Mesenchymal stem cell (in vitro differentiated cells and primary cell): ENCODE data around the gene MRPS34.

ENCODE experiments used
- DNase-seq: peaks from one replicate; pipeline ENCODE4 v3.0.0-alpha.2; 2013
- H2AFZ ChIP-seq: one replicate; pipeline ENCODE4 v1.6.1; 2013; ENCODE audit warnings: low read depth, mild to moderate bottlenecking, control low read depth, inconsistent platforms, low read length, moderate library complexity
- H2AK5ac ChIP-seq: 2 replicates; pipeline ENCODE4 v1.6.1; 2013; ENCODE audit warnings: low read length, moderate library complexity, mild to moderate bottlenecking, inconsistent platforms; ENCODE audit not compliant: severe bottlenecking
- H2BK120ac ChIP-seq: one replicate; pipeline ENCODE4 v1.6.1; 2013; ENCODE audit warnings: low read depth, mild to moderate bottlenecking, inconsistent platforms, low read length, moderate library complexity
- H2BK12ac ChIP-seq, 2 experiments: one replicate each; pipeline ENCODE4 v1.6.1; 2013; ENCODE audit warnings: inconsistent platforms in 2 of 2, low read length in 2 of 2, mild to moderate bottlenecking in 2 of 2, moderate library complexity in 2 of 2, control low read depth in 1 of 2
- H2BK15ac ChIP-seq: one replicate; pipeline ENCODE4 v1.6.1; 2013; ENCODE audit warnings: mild to moderate bottlenecking, low read depth, inconsistent platforms; ENCODE audit not compliant: poor library complexity, severe bottlenecking
- H2BK5ac ChIP-seq: 2 replicates; pipeline ENCODE4 v1.6.1; 2013; ENCODE audit warnings: low read depth, mild to moderate bottlenecking, low read length, control low read depth, inconsistent platforms; ENCODE audit not compliant: poor library complexity, severe bottlenecking
- H3K14ac ChIP-seq, 2 experiments: one replicate each; pipeline ENCODE4 v1.6.1; 2013; ENCODE audit warnings: inconsistent platforms in 2 of 2, low read length in 2 of 2, control low read depth in 1 of 2, mild to moderate bottlenecking in 1 of 2, moderate library complexity in 1 of 2
- H3K18ac ChIP-seq, 2 experiments: one replicate each; pipeline ENCODE4 v1.6.1; 2013; ENCODE audit warnings: inconsistent platforms in 2 of 2, low read length in 2 of 2, control low read depth in 1 of 2, low read depth in 1 of 2, mild to moderate bottlenecking in 1 of 2
- H3K23ac ChIP-seq, 2 experiments: one replicate each; pipeline ENCODE4 v1.6.1; 2013; ENCODE audit warnings: inconsistent platforms in 2 of 2, low read length in 2 of 2, mild to moderate bottlenecking in 2 of 2, moderate library complexity in 2 of 2, control low read depth in 1 of 2
- H3K27ac ChIP-seq: 2 replicates; pipeline ENCODE4 v1.5.1; 2013; ENCODE audit warnings: mild to moderate bottlenecking, moderate library complexity, low read length, control low read depth, inconsistent platforms; ENCODE audit not compliant: poor library complexity, severe bottlenecking
- H3K27me3 ChIP-seq, 2 experiments: 2 replicates each; pipeline versions ENCODE4 v1.6.1 to v1.7.0; 2013; ENCODE audit warnings: low read length in 2 of 2, mild to moderate bottlenecking in 2 of 2, moderate library complexity in 2 of 2, control low read depth in 1 of 2, inconsistent platforms in 1 of 2; ENCODE audit not compliant: control insufficient read depth in 1 of 2, insufficient read depth in 1 of 2
- H3K36me3 ChIP-seq, 2 experiments: 2 replicates each; pipeline versions ENCODE4 v1.6.1 to v1.7.0; 2013; ENCODE audit warnings: low read length in 2 of 2, control low read depth in 1 of 2, inconsistent platforms in 1 of 2, low read depth in 1 of 2, mild to moderate bottlenecking in 1 of 2; ENCODE audit not compliant: insufficient read depth in 2 of 2, control insufficient read depth in 1 of 2
- H3K4ac ChIP-seq, 2 experiments: one replicate each; pipeline ENCODE4 v1.6.1; 2013; ENCODE audit warnings: inconsistent platforms in 2 of 2, low read length in 2 of 2, mild to moderate bottlenecking in 2 of 2, moderate library complexity in 2 of 2, control low read depth in 1 of 2, low read depth in 1 of 2
- H3K4me1 ChIP-seq: 2 replicates; pipeline ENCODE4 v1.6.1; 2013; ENCODE audit warnings: low read depth, low read length, control low read depth; ENCODE audit not compliant: control insufficient read depth, insufficient read depth
- H3K4me2 ChIP-seq: 2 replicates; pipeline ENCODE4 v1.6.1; 2013; ENCODE audit warnings: low read length, mild to moderate bottlenecking, inconsistent platforms; ENCODE audit not compliant: poor library complexity, severe bottlenecking
- H3K4me3 ChIP-seq, 2 experiments: 2 replicates each; pipeline versions ENCODE4 v1.5.1 to v1.7.0; 2013; ENCODE audit warnings: low read length in 2 of 2, mild to moderate bottlenecking in 2 of 2, control low read depth in 1 of 2, low read depth in 1 of 2; ENCODE audit not compliant: insufficient read depth in 1 of 2
- H3K79me1 ChIP-seq: replicated peaks from 2 replicates; pipeline ENCODE4 v1.6.1; 2013; ENCODE audit warnings: mild to moderate bottlenecking, control low read depth, low read length, inconsistent platforms; ENCODE audit not compliant: poor library complexity, severe bottlenecking
- H3K9ac ChIP-seq: 2 replicates; pipeline ENCODE4 v1.7.0; 2013; ENCODE audit warnings: mild to moderate bottlenecking, low read length, moderate library complexity
- H3K9me3 ChIP-seq: 2 replicates; pipeline ENCODE4 v1.7.0; 2013; ENCODE audit warnings: mild to moderate bottlenecking, low read length; ENCODE audit not compliant: control insufficient read depth
- H4K8ac ChIP-seq: one replicate; pipeline ENCODE4 v1.6.1; 2013; ENCODE audit warnings: inconsistent platforms, mild to moderate bottlenecking, low read length, moderate library complexity
- H4K91ac ChIP-seq: one replicate; pipeline ENCODE4 v1.6.1; 2013; ENCODE audit warnings: mild to moderate bottlenecking, low read length, inconsistent platforms
- WGBS: methylation state at CpG from one replicate; pipeline ENCODE4 v1.1.7; 2013; ENCODE audit warnings: mixed read lengths; 5-methylcytosine and 5-hydroxymethylcytosine counted together

Gene MRPS34

DNA sequence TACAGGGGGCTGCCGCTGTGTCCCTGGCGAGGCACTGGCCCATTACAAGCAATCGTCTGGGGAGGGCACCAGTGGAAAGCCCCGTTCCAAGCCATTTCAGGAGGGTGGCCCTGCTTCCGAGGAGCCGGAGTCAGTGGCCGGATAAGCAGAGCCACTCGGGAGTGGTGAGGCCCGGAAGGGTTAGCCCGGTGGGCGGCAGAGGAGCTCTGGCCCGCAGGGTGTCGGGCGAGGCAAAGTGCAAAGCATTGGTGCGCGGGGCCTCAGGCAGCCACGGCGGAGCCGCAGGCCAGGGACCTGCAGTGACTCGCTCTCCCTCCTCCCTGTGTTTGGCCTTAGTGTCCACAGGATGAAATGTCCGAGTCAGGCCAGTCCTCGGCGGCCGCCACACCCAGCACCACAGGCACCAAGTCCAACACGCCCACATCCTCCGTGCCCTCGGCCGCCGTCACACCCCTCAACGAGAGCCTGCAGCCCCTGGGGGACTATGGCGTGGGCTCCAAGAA lies 26.2 kb downstream of the MRPS34 start:
- Histone ChIP-seq H3K79me1 (peaks cover 34% of the 10 kb centered on the region), H2BK120ac (peak overlapping the region; percentile 27), H3K36me3 (peaks cover 79 to 80% of the 10 kb centered on the region in 2 experiments), H3K14ac (no peak overlapping the region), H2BK5ac (peak overlapping the region; percentile 54), H4K91ac (peak overlapping the region; percentile 84), H2AFZ (no peak overlapping the region), H3K9me3 (no peaks in the 10 kb centered on the region), H3K27me3 (no peaks in the 10 kb centered on the region), H3K4me3 (no peak overlapping the region), H3K4me1 (peaks cover 22% of the 10 kb centered on the region), H3K23ac (no peak overlapping the region), H3K4me2 (peak overlapping the region; percentile 29), H2BK15ac (no peak overlapping the region), H3K9ac (no peak overlapping the region), H2BK12ac (peak overlapping the region; percentile 8 to 49), H3K18ac (peak overlapping the region in 1 of 2 experiments; percentile 38), H4K8ac (no peak overlapping the region), H3K27ac (peak overlapping the region; percentile 99), H3K4ac (peak overlapping the region in 1 of 2 experiments; percentile 25), H2AK5ac (peak overlapping the region; percentile 85)
- 90% methylated on average over 29 of the region's 31 CpGs for WGBS
- DNase-seq: peak; percentile 10

- Histone ChIP-seq H3K4me3 (no peak overlapping the region), H2BK120ac (peak overlapping the region; percentile 27), H3K79me1 (peaks cover 40% of the 10 kb centered on the region), H3K36me3 (peaks cover 75 to 80% of the 10 kb centered on the region in 2 experiments), H3K14ac (no peak overlapping the region), H3K9me3 (no peaks in the 10 kb centered on the region), H4K91ac (peak overlapping the region; percentile 84), H3K9ac (no peak overlapping the region), H4K8ac (no peak overlapping the region), H2BK15ac (no peak overlapping the region), H2BK5ac (peak overlapping the region; percentile 54), H2AK5ac (peak overlapping the region; percentile 85), H3K27ac (peak overlapping the region; percentile 99), H2BK12ac (peak overlapping the region in 1 of 2 experiments; percentile 49), H3K4me2 (peak overlapping the region; percentile 29), H3K18ac (peak overlapping the region; percentile 18 to 38), H3K27me3 (no peaks in the 10 kb centered on the region), H3K23ac (no peak overlapping the region), H3K4ac (peak overlapping the region in 1 of 2 experiments; percentile 25), H2AFZ (no peak overlapping the region), H3K4me1 (peaks cover 22% of the 10 kb centered on the region)
- 83% methylated on average over 29 of the region's 29 CpGs for WGBS
- DNase-seq: peak; percentile 90
Measured at GRCh38 chr16:1745900-1746692, 26.8 kb downstream of the MRPS34 start.

DNA sequence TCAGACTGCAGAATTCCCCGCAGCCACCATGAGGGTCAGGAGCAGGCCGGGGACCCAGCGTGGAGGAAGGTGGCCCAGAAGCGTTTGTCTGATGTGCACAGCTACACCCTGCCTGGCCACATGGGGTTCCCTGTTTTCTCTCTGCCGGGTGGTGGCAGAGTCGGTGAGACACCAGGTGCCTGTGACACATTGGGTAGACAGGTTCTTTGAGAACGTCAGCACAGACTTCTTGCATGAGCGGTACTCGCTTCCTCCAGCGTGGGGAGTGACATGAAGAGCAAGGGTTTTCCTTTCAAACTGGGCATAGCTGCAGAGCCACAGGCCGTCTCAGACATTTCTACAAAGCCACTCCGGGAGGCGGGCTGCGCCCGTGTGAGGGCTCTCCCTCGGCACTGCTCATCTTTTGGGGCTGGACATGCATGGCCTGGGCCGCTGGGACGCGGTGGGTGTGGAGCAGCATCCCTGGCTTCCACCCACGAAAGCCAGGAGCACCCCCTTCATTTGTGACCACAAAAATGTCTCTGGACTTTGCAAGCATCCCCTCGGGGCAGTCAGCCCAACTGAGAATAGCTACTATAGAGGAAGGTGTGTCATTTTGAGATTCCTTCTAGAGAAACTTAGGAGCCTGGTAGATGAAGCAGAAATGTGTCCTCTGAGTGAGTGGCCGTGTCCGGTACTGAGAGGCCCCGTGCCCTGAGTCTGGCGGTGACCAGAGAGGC lies 27.6 kb downstream of the MRPS34 start:
- Histone ChIP-seq H3K79me1 (peaks cover 46% of the 10 kb centered on the region), H3K9ac (no peak overlapping the region), H2BK15ac (no peak overlapping the region), H2AK5ac (peak overlapping the region; percentile 92), H3K18ac (peak overlapping the region in 1 of 2 experiments; percentile 37), H3K36me3 (peaks cover 76 to 82% of the 10 kb centered on the region in 2 experiments), H3K9me3 (no peaks in the 10 kb centered on the region), H2AFZ (no peak overlapping the region), H3K14ac (no peak overlapping the region), H3K4me2 (peak overlapping the region; percentile 20), H3K4ac (no peak overlapping the region), H4K91ac (peak overlapping the region; percentile 52), H3K27me3 (no peaks in the 10 kb centered on the region), H3K4me3 (no peak overlapping the region), H4K8ac (peak overlapping the region; percentile 66), H2BK5ac (peak overlapping the region; percentile 50), H3K4me1 (peaks cover 24% of the 10 kb centered on the region), H2BK120ac (no peak overlapping the region), H2BK12ac (peak overlapping the region in 1 of 2 experiments; percentile 38), H3K23ac (no peak overlapping the region), H3K27ac (peak overlapping the region; percentile 99)
- DNase-seq: peak; percentile 59
- 88% methylated on average over 24 of the region's 25 CpGs for WGBS

DNA sequence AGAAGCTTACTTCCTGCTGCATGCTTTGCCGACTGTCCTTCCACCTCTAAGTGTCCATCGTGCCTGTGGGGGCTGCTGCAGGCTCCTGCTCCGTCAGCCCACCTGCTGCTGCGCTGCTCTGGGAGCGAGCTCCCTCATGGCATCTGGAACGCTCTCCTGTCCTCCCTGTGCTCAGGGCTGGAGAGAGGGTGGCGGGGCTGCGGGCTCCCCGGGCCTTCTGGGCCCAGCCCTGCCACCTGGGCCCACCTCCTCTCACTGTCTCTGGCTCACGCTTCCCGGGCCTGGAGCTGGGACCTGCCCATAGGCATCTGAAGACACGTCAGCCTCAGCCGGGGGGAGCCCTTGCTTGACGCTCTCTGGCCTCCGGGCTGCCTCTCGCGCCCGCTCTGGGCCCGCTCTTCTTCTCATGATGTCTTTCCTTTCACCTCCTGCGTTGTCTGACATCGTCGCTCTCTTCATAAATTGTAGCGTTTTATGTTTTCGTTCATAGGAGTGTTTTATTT lies 28.5 kb downstream of the MRPS34 start:
- Histone ChIP-seq H2AK5ac (no peak overlapping the region), H2BK12ac (no peak overlapping the region), H2BK120ac (no peak overlapping the region), H3K9ac (no peak overlapping the region), H2AFZ (no peak overlapping the region), H3K79me1 (peaks cover 45% of the 10 kb centered on the region), H4K91ac (no peak overlapping the region), H4K8ac (no peak overlapping the region), H3K9me3 (no peaks in the 10 kb centered on the region), H3K27me3 (no peaks in the 10 kb centered on the region), H3K4me1 (peaks cover 26% of the 10 kb centered on the region), H3K4ac (no peak overlapping the region), H3K36me3 (peaks cover 72 to 87% of the 10 kb centered on the region in 2 experiments), H3K18ac (no peak overlapping the region), H3K4me3 (no peak overlapping the region), H3K23ac (no peak overlapping the region), H3K4me2 (no peak overlapping the region), H3K14ac (no peak overlapping the region), H2BK15ac (no peak overlapping the region), H2BK5ac (no peak overlapping the region), H3K27ac (no peak overlapping the region)
- 96% methylated on average over 19 of the region's 24 CpGs for WGBS
- no peak for DNase-seq
